Stimulated activated CD8-positive, alpha-beta memory T cell treated with anti-CD3 and anti-CD28 coated beads, Interleukin-12 subunit alpha, Interleukin-12 subunit beta, amount 100 ng/mL, for 1 hour (primary cell): ENCODE measurements around the gene TTC24.
"Not testable (repeated sequence)": the region's sequence is repeated elsewhere in the genome, so short reads cannot be mapped to it uniquely, and the experiment has no call there.

Experiments used
- DNase-seq: peaks from one replicate; pipeline ENCODE4 v3.0.0-alpha.2; 2020; ENCODE audit warnings: low read depth

TTC24 gene

DNA sequence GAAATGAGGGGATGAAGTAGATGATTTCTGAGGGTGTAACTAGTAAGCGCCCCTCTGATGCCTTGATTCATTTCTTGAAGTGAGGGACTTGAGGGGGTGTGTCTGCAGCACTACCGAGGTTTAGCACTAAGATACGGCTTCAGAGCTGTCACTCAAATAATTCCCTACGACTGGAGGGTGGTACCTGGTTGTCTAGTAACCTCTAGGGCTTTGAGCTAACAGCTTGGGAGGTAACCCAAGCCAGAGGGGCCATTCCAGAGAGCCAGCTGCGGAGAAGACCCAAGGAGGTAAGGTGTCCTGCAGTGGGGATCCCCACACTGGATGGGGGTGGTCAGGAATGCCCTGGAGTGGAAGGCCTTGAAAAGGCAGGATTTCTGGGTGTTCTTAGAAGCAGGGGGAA is at the start of gene TTC24:
TTC24 (plus strand) TSS at position 252 of the 400 bp plus-strand sequence. CDS start 1,642 bp downstream, outside the sequence.
- no peak for DNase-seq

DNA sequence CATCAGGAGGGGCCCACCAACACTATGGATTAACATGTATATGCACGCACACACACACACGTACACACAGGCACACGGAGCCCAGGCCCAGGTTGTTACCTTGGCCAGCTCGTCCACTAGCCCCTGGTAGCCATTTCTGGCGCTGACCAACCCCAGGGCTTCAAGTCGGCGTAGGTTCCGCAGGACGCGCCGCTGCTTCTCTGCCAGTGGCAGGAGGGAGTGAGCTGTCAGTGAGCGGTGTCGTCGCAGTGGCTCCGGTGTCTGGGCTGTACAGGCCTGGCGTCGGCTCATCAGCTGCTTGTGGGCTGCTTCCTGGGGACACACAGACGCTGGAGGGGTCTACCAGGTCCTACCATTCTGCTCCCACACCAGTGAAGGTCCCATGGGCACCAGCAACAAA is 49.5 kb upstream of the TTC24 start:
- DNase-seq: no peak

DNA sequence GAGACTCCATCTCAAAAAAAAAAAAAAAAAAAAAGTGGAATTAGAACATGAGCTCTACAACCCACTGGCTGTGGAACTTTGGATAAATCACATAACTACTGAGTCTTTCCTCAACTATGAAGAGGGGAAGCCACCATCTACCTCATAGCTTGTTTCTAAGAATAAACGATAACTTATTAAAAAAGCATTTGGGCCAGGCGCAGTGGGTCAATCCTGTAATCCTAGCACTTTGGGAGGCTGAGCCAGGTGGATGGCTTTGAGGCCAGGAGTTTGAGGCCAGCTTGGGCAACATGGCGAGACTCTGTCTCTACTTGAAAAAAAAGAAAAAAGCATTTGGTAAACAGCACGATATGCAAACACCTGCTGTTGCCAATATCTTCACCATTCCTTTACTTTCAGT is 47.1 kb upstream of the TTC24 start:
- no peak for DNase-seq

DNA sequence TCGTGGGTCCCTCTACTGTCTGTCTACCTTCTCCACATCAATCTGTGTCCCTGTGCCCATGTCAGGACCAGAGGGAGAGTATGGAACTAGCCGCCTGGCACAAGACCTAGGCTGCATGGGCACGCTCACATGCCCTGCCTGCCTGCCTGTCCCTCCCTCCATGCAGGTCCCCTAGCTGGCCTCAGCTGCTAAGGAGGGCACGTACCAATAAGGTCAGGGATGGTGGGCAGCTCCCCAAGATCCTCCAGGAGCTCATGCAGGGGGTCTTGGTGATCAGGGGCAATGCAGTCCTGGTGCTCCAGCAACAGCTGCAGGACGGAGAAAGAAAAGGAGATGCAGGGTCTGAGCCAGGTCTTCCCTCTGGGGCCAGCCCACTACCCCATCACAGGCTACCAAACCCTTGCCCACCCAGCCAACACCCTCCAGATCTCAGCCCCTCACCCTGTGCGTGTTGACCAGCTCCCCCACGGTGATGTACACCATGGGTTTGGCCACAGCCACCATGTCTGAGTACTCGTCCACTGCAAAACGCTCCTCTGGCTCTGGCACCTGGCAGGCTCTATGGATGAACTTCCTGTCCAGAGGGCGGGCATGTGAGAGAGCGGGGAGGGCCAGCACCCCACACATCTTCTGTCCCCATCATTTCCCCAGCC is 45.8 kb upstream of the TTC24 start:
- no peak for DNase-seq

DNA sequence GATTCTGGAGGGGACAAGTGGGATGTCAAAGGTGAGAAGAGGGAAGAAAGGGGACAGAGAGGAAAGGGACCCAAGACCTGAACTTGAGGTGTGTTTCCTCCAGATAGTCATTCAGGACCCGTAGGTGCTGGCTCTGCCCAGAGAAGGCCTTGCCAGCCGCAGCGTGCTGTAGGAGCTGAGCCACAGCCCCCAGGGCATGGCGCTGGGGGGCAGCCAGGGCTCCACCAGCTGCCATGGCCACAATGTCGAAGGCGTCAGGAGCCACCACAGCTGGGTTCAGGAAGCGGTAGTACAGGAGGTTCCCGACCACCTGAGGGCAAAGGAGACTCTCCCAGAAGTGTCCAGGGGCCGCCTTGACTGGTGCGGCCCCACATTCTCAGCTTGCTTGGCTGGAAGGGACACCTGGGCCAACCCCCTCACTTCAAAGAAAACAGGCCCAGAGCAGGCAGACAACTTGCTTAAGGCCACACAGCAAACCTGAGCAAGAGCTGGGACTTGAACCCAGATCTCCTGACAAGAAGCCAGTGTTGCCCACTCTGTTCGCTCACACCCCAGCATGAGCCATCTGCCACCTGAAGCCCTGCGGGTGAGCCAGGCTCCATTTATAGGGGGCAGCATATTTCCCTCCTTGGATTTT is 45.0 kb upstream of the TTC24 start:
- DNase-seq: no peak

DNA sequence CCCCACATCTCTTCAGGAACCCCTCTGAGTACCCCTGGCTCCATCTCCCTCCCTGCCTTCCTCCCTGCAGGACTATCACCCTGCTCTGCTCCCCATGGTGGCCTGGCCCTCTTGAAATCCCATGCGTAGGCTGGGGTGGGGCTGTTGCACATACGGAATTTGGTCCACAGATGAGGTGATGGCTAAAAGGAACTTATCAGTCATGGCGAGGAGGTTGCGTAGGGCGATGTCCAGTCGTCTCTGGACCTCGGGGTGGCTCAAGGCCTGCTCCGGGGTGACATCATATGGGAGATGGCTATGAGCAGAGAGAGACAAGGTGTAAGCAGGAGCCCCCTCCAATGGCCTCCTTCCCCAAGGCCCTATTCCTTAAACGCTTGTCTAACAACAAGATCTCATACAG is 42.5 kb upstream of the TTC24 start:
- DNase-seq: no peak

DNA sequence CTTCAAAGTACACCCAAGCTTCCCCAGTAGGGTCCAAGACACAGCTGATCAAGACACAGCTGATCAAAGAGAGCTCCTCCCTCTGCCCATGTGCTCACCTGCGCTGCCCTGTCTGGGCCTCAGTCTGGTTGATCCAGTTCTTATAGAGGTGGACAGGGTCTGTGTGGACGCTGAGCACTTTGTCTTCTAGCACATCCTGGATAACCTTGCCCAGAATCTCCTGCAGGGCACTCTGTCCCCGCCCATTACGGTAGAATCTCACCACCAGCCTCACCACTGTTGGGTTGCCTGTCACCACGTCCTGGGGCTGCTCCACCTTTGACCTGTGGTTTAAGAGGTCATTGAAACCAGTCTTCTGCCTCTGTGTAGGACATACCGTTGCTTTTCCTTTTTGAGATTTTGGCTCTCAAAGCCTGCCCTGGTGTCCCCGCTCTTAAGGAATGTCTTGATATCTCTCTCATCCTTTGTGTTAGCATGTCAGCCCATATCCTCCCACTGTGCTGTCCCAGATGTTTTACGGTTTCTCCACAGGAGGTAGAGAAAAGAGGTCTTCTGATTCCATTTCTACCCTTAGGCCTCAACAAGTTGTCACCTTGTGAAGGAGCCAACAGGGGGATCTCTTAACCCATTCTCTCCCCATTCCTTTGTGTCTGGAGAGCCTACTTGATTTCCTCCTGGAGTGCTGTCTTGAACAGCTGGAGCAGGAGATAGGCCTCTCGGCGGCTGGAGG is 40.6 kb upstream of the TTC24 start:
- no peak for DNase-seq

DNA sequence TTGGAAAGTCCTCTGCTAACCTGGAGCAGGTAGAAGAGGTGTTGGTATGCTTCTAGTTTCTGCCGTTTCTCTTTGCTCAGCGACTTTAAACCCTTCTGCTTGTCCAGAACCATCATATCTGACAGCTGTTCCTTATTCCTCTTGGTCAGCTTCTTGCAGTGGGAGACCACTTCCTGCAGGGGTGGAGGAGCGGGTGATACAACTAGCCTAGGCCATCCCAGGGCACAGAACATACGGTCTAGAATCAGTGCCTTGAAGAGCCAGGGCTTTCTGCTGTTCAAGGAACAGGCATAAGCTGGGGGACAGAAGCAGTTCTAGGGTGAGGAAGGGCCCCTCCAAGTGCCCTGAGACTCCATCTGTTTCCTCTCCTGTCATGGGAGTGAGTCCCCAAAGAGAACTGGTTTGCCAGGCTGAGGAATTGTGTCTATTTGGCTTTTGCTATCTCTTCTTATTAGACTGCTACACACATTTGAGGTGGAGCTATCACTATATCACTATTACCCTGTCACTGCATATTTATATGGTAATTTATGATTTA is 39.6 kb upstream of the TTC24 start:
- no peak for DNase-seq

DNA sequence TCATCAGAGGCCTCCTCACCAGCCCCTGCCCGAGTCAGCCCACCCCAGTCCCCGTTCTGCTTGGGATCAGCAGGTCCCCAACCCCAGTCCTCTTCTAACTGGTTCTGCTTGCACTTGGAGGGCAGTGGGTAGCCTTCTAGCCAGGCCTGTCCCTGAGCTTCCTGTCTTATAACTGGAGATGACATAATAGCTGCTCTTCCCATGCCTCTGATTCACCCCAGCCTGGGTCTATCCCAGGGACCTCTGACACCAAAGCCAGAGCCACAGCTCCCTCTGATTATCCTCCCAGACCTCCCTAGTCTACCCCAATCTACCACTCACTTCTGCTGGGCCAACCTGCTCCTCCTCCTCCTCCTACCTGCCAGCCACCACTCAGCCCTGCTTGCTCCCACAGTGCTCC is 38.6 kb upstream of the TTC24 start:
- no peak for DNase-seq

DNA sequence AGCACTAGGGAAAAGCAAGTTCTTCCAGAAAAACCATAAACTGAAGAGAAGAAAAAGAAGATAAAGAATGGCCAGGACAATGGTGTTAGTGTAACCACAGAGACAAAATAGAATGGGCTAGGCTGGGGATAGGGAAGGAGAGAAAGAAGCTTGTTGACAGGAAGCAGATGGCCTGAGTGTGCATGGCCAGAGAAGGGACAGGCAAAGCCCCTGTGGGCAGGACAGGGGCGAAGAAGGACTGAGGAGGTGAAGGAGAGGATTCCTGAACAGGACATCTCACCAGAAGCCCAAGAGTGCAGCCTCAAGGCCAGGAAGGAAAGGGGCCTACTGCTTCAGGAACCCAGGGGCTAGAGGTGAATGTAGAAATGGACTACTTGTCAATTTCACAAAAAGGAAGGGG is 36.5 kb upstream of the TTC24 start:
- DNase-seq: no peak

DNA sequence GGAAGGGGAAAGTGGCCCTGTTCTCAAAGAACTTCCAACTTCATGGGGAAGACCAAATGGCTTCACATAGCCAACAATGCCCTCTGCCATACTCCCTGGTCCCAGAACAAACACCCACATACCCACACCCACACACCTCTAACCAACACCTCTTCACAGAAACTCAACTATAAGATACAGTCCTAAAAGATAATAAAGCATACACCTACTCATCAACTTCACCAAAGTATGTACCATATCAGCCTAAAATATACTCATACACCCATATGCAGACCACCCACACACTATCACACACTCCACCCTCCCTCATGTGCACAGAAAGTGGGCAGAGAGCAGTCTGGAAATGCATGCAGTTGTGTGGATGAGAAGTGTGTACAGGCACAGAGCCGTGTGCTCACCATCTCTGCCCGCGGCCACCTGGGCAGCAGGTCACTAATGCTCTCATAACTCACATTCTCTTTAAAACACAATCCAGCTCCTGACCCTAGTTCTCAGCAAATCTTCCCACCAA is 34.9 kb upstream of the TTC24 start:
- no peak for DNase-seq

DNA sequence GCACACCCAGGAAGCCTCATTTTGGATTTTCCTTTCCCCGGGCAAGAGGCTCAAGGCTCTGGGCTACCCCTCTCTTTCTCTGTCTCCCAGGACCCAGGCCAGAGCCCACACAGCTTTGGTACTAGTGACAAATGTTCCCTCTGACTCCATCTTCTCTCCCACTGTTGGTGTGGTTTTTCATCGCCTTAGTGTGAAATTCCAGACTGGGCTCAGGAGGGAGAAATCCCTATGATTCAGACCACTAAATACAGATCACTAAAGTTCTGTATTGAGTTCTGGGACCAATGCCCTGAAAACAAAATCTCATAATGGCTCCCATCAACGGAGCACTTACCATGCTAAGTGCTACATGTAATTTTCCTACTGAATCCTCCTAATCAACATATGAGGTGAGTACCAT is 33.3 kb upstream of the TTC24 start:
- no peak for DNase-seq

DNA sequence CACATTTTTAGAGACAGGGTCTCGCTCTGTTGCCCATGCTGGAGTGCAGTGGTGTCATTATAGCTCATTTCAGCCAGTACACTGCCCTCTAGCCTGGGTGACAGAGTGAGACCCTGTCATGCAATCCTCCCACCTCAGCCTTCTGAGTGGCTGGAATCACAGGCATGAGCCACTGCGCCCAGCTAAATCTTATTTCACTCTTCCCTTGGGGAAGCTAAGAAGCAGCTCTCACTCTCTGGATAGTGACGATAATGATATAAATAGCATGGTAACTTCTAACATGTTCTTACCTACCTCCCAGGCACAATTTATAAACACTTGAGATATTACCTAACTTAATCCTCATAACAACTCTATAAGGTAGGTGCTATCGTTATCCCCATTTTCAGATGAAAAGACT is 32.1 kb upstream of the TTC24 start:
- no peak for DNase-seq

DNA sequence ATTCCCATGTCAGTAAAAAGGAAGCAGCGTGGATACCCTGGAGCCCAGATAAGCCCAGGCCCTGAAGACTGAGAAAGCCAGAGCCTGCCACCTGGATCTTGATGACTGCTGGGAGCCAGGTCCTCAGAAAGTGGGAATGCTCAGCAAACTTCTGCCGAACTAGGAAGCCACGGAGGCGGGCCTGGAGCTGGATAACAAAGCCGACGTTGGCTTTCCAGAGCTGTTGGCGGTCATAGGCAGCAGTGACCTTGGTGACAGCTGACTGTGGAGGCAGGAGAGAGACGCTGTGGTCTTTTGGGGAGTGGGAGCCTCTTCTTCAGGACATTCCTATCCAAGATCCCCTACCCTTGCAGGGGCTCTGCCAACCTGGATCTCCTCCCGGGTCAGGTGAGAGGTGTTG is 31.5 kb upstream of the TTC24 start:
- no peak for DNase-seq

DNA sequence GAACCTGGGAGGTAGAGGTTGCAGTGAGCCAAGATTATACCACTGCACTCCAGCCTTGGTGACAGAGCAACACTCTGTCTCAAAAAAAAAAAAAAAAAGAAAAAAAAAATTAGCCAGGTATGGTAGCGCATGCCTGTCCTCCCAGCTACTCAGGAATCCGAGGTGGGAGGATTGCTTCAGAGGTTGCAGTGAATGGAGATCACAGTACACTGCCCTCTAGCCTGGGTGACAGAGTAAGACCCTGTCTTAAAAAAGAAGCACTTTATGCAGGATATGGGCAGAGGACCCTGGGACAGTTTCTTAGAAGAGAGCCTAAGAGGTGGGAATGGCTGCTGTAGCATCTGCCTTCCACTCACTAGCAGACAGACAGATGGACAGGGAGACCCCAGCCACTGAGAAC is 30.1 kb upstream of the TTC24 start:
- DNase-seq: no peak

DNA sequence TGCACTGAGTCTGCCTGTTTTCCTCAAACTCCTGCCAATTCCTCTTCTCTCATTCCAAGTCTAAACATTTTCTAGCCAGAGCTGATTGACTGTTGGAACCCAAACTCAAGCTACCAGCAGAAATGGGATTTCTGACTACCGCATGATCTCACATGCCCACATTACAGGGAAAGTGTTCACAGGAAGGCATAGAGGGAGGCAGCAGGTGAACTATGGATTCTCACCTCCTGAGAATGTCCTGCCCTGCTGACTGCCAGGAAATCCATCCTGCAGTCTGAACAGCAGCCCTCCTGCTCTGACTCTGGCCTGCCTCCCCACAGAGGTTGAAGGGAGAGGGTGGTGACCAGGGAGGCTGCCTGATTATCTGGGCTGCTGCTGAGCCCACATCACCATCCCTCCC is 29.7 kb upstream of the TTC24 start:
- no peak for DNase-seq

DNA sequence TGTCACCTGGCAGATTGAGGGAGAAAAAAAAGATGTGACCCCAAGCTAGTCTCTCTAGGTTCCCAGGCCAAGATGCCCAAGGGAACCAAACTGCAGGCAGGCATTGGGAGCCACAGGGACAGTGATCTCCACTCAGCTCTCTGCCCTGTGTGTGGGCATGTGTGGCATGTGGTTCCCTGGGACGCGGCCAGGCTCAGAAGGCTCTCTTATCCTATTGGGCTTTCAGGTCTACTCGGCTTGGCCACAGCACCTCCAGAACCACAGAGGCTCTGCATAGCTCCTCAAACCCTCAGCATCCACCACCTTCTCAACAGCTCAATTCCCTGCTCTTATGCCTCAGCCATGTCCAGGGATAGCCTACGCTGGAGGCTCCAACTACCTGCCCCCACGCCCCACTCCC is 29.2 kb upstream of the TTC24 start:
- no peak for DNase-seq

DNA sequence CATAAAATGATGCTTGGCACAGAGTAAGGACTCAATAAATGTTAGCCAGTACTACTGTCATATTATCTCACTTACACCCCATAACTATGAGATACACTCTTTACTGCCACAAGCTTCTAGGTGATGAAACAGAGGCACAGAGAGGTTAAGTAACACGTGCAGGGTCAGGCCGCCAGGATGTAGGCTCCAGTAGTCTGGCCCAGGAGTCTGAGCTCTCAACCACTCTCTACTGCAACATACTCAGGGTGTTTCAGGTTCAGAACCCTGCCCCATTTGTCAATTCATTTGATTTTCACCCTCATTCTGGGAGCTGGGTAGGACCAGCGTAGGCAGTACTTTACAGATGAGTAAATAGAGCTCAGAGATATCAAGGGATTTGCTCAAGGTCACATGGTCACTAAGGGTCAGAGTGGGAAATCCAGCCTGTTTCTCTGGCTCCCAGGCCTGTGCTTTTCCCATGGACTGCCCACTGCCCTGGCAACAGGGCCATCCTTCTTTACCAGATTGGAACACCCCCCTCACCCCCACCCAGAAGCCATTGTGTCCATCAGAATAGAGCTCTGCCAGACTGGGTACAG is 28.4 kb upstream of the TTC24 start:
- DNase-seq: no peak

DNA sequence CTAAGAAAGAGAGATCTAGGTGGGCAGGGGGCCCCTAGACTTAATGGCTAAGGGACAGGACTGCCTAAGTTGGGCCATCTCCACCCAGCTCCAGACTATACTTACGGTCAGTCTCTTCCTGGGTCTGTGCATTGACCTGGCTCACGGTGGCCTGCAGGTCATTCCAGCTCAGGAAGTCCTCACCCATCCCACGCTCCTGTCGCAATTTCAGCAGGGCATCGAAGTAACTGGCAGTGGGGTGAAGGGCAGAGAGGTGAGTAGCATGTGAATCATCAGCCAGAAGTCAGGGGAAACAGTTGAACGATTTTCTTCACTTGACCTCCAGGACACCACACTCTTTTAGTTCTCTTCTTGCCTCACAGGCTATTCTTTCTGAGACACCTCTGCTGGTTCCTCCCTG is 27.7 kb upstream of the TTC24 start:
- DNase-seq: no peak

DNA sequence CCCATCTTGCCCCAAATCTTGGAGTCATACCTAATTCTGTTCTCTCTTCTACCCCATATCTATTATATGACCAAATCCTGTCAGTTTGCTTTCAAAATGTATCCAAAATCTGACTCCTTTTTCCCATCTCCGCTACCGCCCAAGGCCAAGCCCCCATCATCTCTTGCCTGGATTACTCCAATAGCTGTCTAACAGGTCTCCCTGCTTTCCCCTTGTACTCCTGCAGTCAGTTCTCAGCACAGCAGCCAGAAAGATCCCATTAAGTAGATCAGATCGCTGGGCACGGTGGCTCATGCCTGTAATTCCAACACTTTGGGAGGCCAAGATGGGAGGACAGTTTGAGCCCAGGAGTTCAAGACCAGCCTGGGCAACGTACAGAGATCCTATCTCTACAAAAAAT is 27.0 kb upstream of the TTC24 start:
- DNase-seq: no peak

DNA sequence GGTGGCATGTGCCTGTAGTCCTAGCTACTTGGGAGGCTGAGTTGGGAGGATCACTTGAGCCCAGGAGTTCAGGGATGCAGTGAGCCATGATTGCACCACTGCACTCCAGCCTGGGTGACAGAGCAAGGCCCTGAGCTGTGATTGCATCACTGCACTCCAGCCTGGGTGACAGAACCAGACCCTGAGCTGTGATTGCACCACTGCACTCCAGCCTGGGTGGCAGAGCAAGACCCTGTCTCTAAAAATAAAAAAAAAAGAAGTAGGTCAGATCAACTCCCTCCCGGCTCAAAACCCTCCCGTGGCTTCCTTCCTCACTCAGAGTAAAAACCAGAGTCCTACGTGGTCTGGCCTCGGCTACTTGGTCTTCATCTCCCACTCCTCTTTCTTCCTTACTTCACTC is 26.6 kb upstream of the TTC24 start:
- DNase-seq: not testable (repeated sequence)

DNA sequence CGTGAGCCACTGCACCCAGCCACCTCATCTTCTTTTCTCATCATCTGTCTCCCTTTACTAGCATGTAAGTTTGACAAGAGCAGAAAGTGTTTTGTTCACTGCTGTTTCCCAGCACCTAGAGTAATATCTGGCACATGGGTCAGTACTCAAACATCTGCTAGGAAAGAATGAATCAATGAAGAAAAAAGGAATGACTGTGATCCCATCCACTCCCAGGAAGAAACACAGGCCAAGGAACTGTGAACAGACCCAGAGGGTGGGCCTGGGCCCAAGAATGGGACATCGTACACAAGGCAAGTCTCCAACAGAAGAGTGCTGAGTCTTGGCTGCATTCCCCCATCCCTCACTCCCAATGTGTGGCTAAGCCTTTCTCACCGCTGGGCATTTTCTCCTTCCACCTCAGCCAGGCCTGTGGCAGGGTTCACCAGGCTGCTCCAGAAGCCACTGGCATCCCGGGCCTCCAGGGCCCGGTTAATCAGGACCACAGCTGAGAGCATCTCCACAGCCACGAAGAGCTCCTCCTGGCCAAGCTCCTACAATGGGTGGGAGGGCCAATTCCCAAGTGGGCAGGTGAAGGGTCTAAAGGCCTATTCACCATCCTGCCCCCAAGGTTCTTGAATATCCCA is 25.6 kb upstream of the TTC24 start:
- no peak for DNase-seq
